Sigmoid colon (tissue), 7 donors: ENCODE results near the gene CUEDC1. TPM values are rescaled to one million over a fixed set of nuclear protein-coding genes. Genes with fewer than 3 reads are reported as not detected.

ENCODE experiments used
- DNase-seq: peaks from one replicate; pipeline ENCODE4 v3.0.0-alpha.2; 2019
- H3K27ac ChIP-seq, 4 donors: fragments of 200-600 bp; sonication (generic); one replicate each; pipeline ENCODE4 v1.5.1; 2016 to 2019; ENCODE audit warnings: mild to moderate bottlenecking in 1 of 4
- H3K27me3 ChIP-seq, 3 donors: fragments of 200-600 bp; sonication (generic); one replicate each; pipeline ENCODE4 v1.5.1; 2019; ENCODE audit warnings: mild to moderate bottlenecking in 1 of 3
- H3K36me3 ChIP-seq, 4 donors: fragments of 200-600 bp; sonication (generic); one replicate each; pipeline ENCODE4 v1.5.1; 2016 to 2019
- H3K4me1 ChIP-seq, 4 donors: fragments of 200-600 bp; sonication (generic); one replicate each; pipeline ENCODE4 v1.5.1; 2017 to 2019
- H3K4me3 ChIP-seq, 4 donors: fragments of 200-600 bp; sonication (generic); one replicate each; pipeline ENCODE4 v1.5.1; 2017 to 2019; ENCODE audit warnings: mild to moderate bottlenecking in 2 of 4, moderate library complexity in 1 of 4
- H3K9me3 ChIP-seq, 4 donors: fragments of 200-600 bp in 3 of 4; sonication (generic) in 3 of 4; one replicate each; pipeline versions ENCODE4 v1.5.1 to v1.6.1; 2013 to 2019
- EP300 ChIP-seq, 4 donors: sonication (generic); formaldehyde crosslinking; IDR thresholded peaks; one replicate each; pipeline ENCODE4 v1.6.1; 2017; ENCODE audit warnings: antibody characterized with exemption in 4 of 4
- POLR2A ChIP-seq, 2 donors: fragments of 450-650 bp; IDR thresholded peaks; one replicate each; pipeline ENCODE4 v1.6.1; 2016; ENCODE audit warnings: antibody characterized with exemption in 2 of 2, mild to moderate bottlenecking in 2 of 2, moderate library complexity in 2 of 2
- POLR2AphosphoS5 ChIP-seq, 4 donors: sonication (generic); formaldehyde crosslinking; IDR thresholded peaks; one replicate each; pipeline ENCODE4 v1.6.1; 2017; ENCODE audit warnings: antibody characterized with exemption in 4 of 4
- WGBS, 2 donors: extraction: QIAGEN DNeasy Blood & Tissue Kit; methylation state at CpG; one replicate each; pipeline ENCODE4 v1.1.7; 2013; 5-methylcytosine and 5-hydroxymethylcytosine counted together
- intact Hi-C: fragments of 100-400 bp; cut with DNase I; formaldehyde crosslinking; loops from one replicate; pipeline ENCODE4 v1.15.1; 2023
- polyA plus RNA-seq, 3 donors: library from polyadenylated mRNA; stranded (reverse); fragments of 200-250 nt; gene quantifications; one replicate each; pipeline ENCODE4 v1.2.3, GENCODE V29; 2013
- total RNA-seq, 4 donors: library from RNA; depleted of rRNA; stranded (reverse); fragments of >200 nt; gene quantifications; one replicate each; pipeline ENCODE4 v1.1.0, GENCODE V29; 2016
- TF ChIP-seq, protein P1 (sequence below), 4 experiments: fragments of 450-650 bp in 3 of 4; fragments of 200-600 bp in 1 of 4; IDR thresholded peaks; one replicate each; pipeline ENCODE4 v1.5.1; 2016 to 2019; ENCODE audit warnings: antibody characterized with exemption in 4 of 4, mild to moderate bottlenecking in 3 of 4, moderate library complexity in 2 of 4
- donor health status: healthy with polysubstance abuse.
- donor health status: Bipolar disorder and iron deficiency.
- donor health status: healthy.

CUEDC1 gene
- total and polyA plus RNA-seq, 7 donors: 3.0 to 64.0 (median 29.5) TPM

- H3K4me3 ChIP-seq: no peak overlapping the region
- H3K36me3 ChIP-seq: no peaks in the 10 kb centered on the region
- no peaks in the 10 kb centered on the region for H3K9me3 ChIP-seq
- intact Hi-C loops: no loop called here
- TF ChIP-seq, protein P1, sequence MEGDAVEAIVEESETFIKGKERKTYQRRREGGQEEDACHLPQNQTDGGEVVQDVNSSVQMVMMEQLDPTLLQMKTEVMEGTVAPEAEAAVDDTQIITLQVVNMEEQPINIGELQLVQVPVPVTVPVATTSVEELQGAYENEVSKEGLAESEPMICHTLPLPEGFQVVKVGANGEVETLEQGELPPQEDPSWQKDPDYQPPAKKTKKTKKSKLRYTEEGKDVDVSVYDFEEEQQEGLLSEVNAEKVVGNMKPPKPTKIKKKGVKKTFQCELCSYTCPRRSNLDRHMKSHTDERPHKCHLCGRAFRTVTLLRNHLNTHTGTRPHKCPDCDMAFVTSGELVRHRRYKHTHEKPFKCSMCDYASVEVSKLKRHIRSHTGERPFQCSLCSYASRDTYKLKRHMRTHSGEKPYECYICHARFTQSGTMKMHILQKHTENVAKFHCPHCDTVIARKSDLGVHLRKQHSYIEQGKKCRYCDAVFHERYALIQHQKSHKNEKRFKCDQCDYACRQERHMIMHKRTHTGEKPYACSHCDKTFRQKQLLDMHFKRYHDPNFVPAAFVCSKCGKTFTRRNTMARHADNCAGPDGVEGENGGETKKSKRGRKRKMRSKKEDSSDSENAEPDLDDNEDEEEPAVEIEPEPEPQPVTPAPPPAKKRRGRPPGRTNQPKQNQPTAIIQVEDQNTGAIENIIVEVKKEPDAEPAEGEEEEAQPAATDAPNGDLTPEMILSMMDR (IDR thresholded peaks at IDR 0.05): peak in 2 of 4 experiments; percentile 13 to 18
- TF ChIP-seq POLR2A (IDR thresholded peaks at IDR 0.05): no peak
- TF ChIP-seq POLR2AphosphoS5 (IDR thresholded peaks at IDR 0.05): peak in 3 of 4 donors; percentile 5 to 49 (median 14)
- no peak for TF ChIP-seq EP300 (IDR thresholded peaks at IDR 0.05)
- H3K27me3 ChIP-seq: no peaks in the 10 kb centered on the region
- no peak for DNase-seq
- WGBS, 2 donors: 81 to 84% methylated on average over 7 of the region's 7 CpGs
- peak overlapping the region; percentile 57 to 100 (median 90) for H3K27ac ChIP-seq
- H3K4me1 ChIP-seq: peaks cover 0 to 90% (median 79%) of the 10 kb centered on the region in 4 donors
Observed at GRCh38 chr17:57906910-57907309, 48.3 kb downstream of the CUEDC1 start.

DNA sequence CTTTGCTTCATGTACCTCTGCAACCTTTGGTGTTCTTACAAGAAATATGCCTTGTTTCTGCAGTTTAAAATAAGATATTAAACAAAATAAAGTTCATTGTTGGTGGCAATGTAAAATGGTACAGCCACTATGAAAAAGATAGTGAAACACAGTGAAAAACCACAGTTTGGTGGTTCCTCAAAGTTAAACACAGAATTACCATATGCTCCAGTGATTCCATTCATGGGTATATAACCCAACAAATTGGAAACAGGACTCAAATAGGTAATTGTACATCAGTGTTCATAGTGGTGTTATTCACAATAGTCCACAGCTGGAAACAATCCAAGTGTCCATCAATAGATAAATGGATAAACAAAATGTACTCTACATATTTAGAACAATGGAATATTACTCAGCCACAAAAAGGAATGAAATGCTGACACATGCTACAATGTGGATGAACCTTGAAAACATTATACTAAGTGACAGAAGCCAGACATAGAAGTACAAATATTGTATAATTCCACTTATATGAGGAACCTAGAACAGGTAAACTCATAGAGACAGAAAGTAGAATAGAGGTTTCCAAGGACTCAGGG, 49.2 kb downstream of the CUEDC1 start:
- Histone ChIP-seq H3K27me3 (no peaks in the 10 kb centered on the region), H3K4me1 (peaks cover 0 to 90% (median 79%) of the 10 kb centered on the region in 4 donors), H3K36me3 (no peaks in the 10 kb centered on the region), H3K9me3 (no peaks in the 10 kb centered on the region), H3K4me3 (no peak overlapping the region), H3K27ac (peak overlapping the region; percentile 57 to 100 (median 90))
- DNase-seq: no peak
- intact Hi-C loops: no loop called here
- TF ChIP-seq POLR2A (IDR thresholded peaks at IDR 0.05) (no peak), POLR2AphosphoS5 (IDR thresholded peaks at IDR 0.05) (no peak), EP300 (IDR thresholded peaks at IDR 0.05) (no peak)
- TF ChIP-seq, protein P1 (IDR thresholded peaks at IDR 0.05): no peak

GRCh38 chr17:57903961-57904360, 51.3 kb downstream of the CUEDC1 start:
- intact Hi-C loops: no loop called here
- TF ChIP-seq, protein P1 (IDR thresholded peaks at IDR 0.05): no peak
- TF ChIP-seq POLR2AphosphoS5 (IDR thresholded peaks at IDR 0.05): no peak
- TF ChIP-seq EP300 (IDR thresholded peaks at IDR 0.05): no peak
- TF ChIP-seq POLR2A (IDR thresholded peaks at IDR 0.05): no peak
- H3K36me3 ChIP-seq: no peaks in the 10 kb centered on the region
- 81 to 86% methylated on average over 7 of the region's 7 CpGs for WGBS, 2 donors
- no peak overlapping the region for H3K4me3 ChIP-seq
- peak overlapping the region; percentile 82 to 100 (median 97) for H3K27ac ChIP-seq
- H3K4me1 ChIP-seq: peaks cover 0 to 99% (median 91%) of the 10 kb centered on the region in 4 donors
- no peaks in the 10 kb centered on the region for H3K9me3 ChIP-seq
- H3K27me3 ChIP-seq: no peaks in the 10 kb centered on the region
- no peak for DNase-seq

DNA sequence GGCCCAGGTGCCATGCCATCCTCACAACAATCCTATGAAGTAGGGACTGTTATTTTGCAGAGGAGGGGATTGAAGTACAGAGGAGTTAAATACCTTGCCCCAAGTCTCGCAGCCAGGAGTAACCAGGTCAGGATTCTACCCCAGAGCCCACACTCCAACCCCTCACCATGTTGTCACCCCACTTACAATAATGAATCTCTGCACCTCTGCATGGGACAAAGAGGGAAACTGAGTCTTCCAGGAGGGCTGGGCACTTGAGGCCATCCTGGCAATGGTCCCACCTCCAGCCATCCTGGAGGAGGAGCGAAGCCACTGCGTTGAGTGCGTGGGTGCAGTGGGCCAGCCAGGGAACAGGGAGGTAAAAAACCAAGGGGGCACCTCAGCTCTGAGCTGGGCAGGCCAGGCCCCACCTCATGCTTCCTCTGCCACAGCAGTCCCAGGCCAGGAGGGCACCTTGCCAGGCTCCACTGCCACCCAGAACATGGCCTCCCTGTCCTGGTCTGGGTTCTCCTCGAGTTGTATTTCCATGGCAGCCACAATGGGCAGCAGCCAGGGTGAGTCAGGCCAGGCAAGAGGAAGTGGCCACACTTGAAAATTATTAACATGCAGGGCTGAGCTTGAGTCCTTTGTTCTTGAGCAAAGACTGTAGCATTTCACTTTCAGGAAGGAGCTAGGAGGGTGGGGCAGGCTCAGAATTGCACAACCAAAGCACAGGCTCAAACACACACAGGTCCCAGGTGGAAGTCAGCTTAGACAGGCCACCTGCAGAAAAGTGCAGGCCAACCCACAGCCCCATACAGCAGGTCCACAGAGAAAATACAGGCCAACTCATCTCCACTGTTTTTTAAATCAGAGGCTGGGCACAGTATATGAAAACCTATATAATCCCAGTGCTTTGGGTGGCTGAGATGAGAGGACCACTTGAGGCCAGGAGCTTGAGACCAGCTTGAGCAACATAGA, 52.1 kb downstream of the CUEDC1 start:
- TF ChIP-seq POLR2A (IDR thresholded peaks at IDR 0.05) (no peak), POLR2AphosphoS5 (IDR thresholded peaks at IDR 0.05) (peak in 3 of 4 donors; percentile 52 to 72 (median 63)), EP300 (IDR thresholded peaks at IDR 0.05) (peak in 1 of 4 donors; percentile 10)
- TF ChIP-seq, protein P1 (IDR thresholded peaks at IDR 0.05): no peak
- Histone ChIP-seq H3K27ac (peak overlapping the region; percentile 82 to 100 (median 97)), H3K4me1 (peaks cover 0 to 100% (median 95%) of the 10 kb centered on the region in 4 donors), H3K27me3 (no peaks in the 10 kb centered on the region), H3K9me3 (no peaks in the 10 kb centered on the region), H3K4me3 (no peak overlapping the region), H3K36me3 (no peaks in the 10 kb centered on the region)
- intact Hi-C loops: no loop called here
- DNase-seq: peak; percentile 94
- 30 to 57% methylated on average over 5 of the region's 5 CpGs for WGBS, 2 donors
